Neural cell (in vitro differentiated cells): ENCODE measurements around the gene SCAMP5. TPM values are rescaled to one million over a fixed set of nuclear protein-coding genes. Genes with fewer than 3 reads are reported as not detected.

Experiments used
- H2AFZ ChIP-seq: fragments of 200-600, 300-800 bp; sonication (generic), shearing (Covaris generic); 2 replicates; pipeline ENCODE4 v1.6.0; 2014; ENCODE audit warnings: low read depth, mild to moderate bottlenecking, antibody characterized with exemption, low read length, moderate library complexity
- H3F3A ChIP-seq: fragments of 200-600 bp; shearing (Covaris generic); 2 replicates; pipeline ENCODE4 v1.6.1; 2016; ENCODE audit warnings: mild to moderate bottlenecking, moderate library complexity, mixed read lengths, antibody characterized with exemption, low read length; ENCODE audit not compliant: insufficient read depth, poor library complexity, severe bottlenecking
- H3K27ac ChIP-seq: fragments of 200-600, 300-800 bp; sonication (generic), shearing (Covaris generic); 2 replicates; pipeline ENCODE4 v1.5.1; 2014; ENCODE audit warnings: mild to moderate bottlenecking, low read length, moderate library complexity
- H3K27me3 ChIP-seq: fragments of 300-800, 200-600 bp; sonication (generic), shearing (Covaris generic); 2 replicates; pipeline ENCODE4 v1.6.0; 2014; ENCODE audit warnings: mild to moderate bottlenecking, low read depth, low read length, moderate library complexity; ENCODE audit not compliant: insufficient read depth
- H3K36me3 ChIP-seq: fragments of 300-800, 200-600 bp; sonication (generic), shearing (Covaris generic); 2 replicates; pipeline ENCODE4 v1.5.1; 2014; ENCODE audit warnings: mild to moderate bottlenecking, antibody characterized with exemption, low read length, moderate library complexity; ENCODE audit not compliant: insufficient read depth
- H3K4me2 ChIP-seq: fragments of 300-800, 200-600 bp; sonication (generic), shearing (Covaris generic); 2 replicates; pipeline ENCODE4 v1.6.0; 2014; ENCODE audit warnings: mild to moderate bottlenecking, low read length
- H3K4me3 ChIP-seq: fragments of 300-800, 200-600 bp; sonication (generic), shearing (Covaris generic); 2 replicates; pipeline ENCODE4 v1.5.1; 2014; ENCODE audit warnings: mild to moderate bottlenecking, low read length, moderate library complexity
- H3K79me2 ChIP-seq: fragments of 200-600 bp; shearing (Covaris generic); replicated peaks from 2 replicates; pipeline ENCODE4 v1.6.0; 2014; ENCODE audit warnings: mild to moderate bottlenecking, low read length, moderate library complexity; ENCODE audit not compliant: insufficient read depth
- H3K9ac ChIP-seq: fragments of 300-800, 200-600 bp; sonication (generic), shearing (Covaris generic); 2 replicates; pipeline ENCODE4 v1.6.1; 2016; ENCODE audit warnings: mild to moderate bottlenecking, low read length, mixed read lengths
- H3K9me2 ChIP-seq: fragments of 200-600 bp; shearing (Covaris generic); 2 replicates; pipeline ENCODE4 v1.6.1; 2016; ENCODE audit warnings: mild to moderate bottlenecking, low read length, mixed read lengths; ENCODE audit not compliant: insufficient read depth
- H3K9me3 ChIP-seq: fragments of 200-600, 300-800 bp; sonication (generic), shearing (Covaris generic); 2 replicates; pipeline ENCODE4 v1.6.1; 2016; ENCODE audit warnings: mild to moderate bottlenecking, mixed run types, low read length, moderate library complexity, mixed read lengths
- H4K20me1 ChIP-seq: fragments of 200-600 bp; shearing (Covaris generic); 2 replicates; pipeline ENCODE4 v1.6.1; 2016; ENCODE audit warnings: mild to moderate bottlenecking, mixed run types; ENCODE audit not compliant: insufficient read depth
- CTCF ChIP-seq: fragments of 450-650 bp; IDR thresholded peaks from 2 replicates; pipeline ENCODE4 v1.5.1; 2014; ENCODE audit warnings: antibody characterized with exemption, mild to moderate bottlenecking, moderate library complexity; ENCODE audit not compliant: poor library complexity, severe bottlenecking
- EP300 ChIP-seq: fragments of 450-650 bp; conservative IDR thresholded peaks from 2 replicates; pipeline ENCODE4 v1.6.1; 2014; ENCODE audit warnings: antibody characterized with exemption, mild to moderate bottlenecking, moderate library complexity; ENCODE audit not compliant: poor library complexity, severe bottlenecking
- EZH2 ChIP-seq: fragments of 200-600, 300-800 bp; shearing (Covaris generic), sonication (generic); IDR thresholded peaks from 2 replicates; pipeline ENCODE4 v1.6.1; 2014; ENCODE audit warnings: antibody characterized with exemption, low read length, borderline replicate concordance, mild to moderate bottlenecking; ENCODE audit not compliant: insufficient read depth, poor library complexity, severe bottlenecking
- MXI1 ChIP-seq: fragments of 450-650 bp; conservative IDR thresholded peaks from 2 replicates; pipeline ENCODE4 v1.6.1; 2014; ENCODE audit warnings: antibody characterized with exemption, mild to moderate bottlenecking; ENCODE audit not compliant: poor library complexity, severe bottlenecking
- POLR2AphosphoS5 ChIP-seq: IDR thresholded peaks from 2 replicates; pipeline ENCODE4 v1.6.1; 2012
- RAD21 ChIP-seq: fragments of 450-650 bp; conservative IDR thresholded peaks from 2 replicates; pipeline ENCODE4 v1.6.1; 2014; ENCODE audit warnings: antibody characterized with exemption, mild to moderate bottlenecking, moderate library complexity
- REST ChIP-seq: IDR thresholded peaks from 2 replicates; pipeline ENCODE4 v1.6.1; 2012; ENCODE audit warnings: borderline replicate concordance
- SMC3 ChIP-seq: fragments of 450-650 bp; conservative IDR thresholded peaks from 2 replicates; pipeline ENCODE4 v1.6.1; 2014; ENCODE audit warnings: antibody characterized with exemption, mild to moderate bottlenecking, moderate library complexity; ENCODE audit not compliant: poor library complexity
- TAF1 ChIP-seq: IDR thresholded peaks from 2 replicates; pipeline ENCODE4 v1.6.1; 2012; ENCODE audit warnings: low read depth
- polyA plus RNA-seq: library from polyadenylated mRNA; depleted of rRNA; stranded (reverse); fragments of >200 nt; gene quantifications from 2 replicates; pipeline ENCODE4 v1.2.3, GENCODE V29; 2014

The SCAMP5 gene
- polyA plus RNA-seq, 1 donor from 2014 or later = 92.5 TPM

GRCh38 chr15:75068748-75069147, 73.4 kb downstream of the SCAMP5 start:
- Histone ChIP-seq H3K27me3 (no peaks in the 10 kb centered on the region), H3K9me2 (no peaks in the 10 kb centered on the region), H4K20me1 (no peaks in the 10 kb centered on the region), H3K36me3 (no peaks in the 10 kb centered on the region), H3K27ac (no peak overlapping the region), H3K9ac (no peak overlapping the region), H2AFZ (no peak overlapping the region), H3K4me3 (no peak overlapping the region), H3K4me2 (no peak overlapping the region), H3F3A (no peaks in the 10 kb centered on the region), H3K79me2 (no peaks in the 10 kb centered on the region), H3K9me3 (no peaks in the 10 kb centered on the region)
- TF ChIP-seq SMC3 (no peak), EZH2 (no peak), POLR2AphosphoS5 (no peak), TAF1 (no peak), EP300 (no peak), RAD21 (no peak), REST (no peak), CTCF (no peak), MXI1 (no peak)

- Histone ChIP-seq H3F3A (no peaks in the 10 kb centered on the region), H2AFZ (no peak overlapping the region), H3K4me3 (no peak overlapping the region), H3K9ac (no peak overlapping the region), H3K27ac (no peak overlapping the region), H4K20me1 (no peaks in the 10 kb centered on the region), H3K27me3 (no peaks in the 10 kb centered on the region), H3K9me3 (no peaks in the 10 kb centered on the region), H3K4me2 (no peak overlapping the region), H3K36me3 (no peaks in the 10 kb centered on the region), H3K9me2 (no peaks in the 10 kb centered on the region), H3K79me2 (no peaks in the 10 kb centered on the region)
- TF ChIP-seq TAF1 (no peak), REST (no peak), EP300 (no peak), SMC3 (no peak), MXI1 (no peak), CTCF (no peak), POLR2AphosphoS5 (no peak), EZH2 (no peak), RAD21 (no peak)
Observed at GRCh38 chr15:75069301-75069925, 74.0 kb downstream of the SCAMP5 start.
